ENCODE results near the gene CNOT1.
"Not testable (repeated sequence)": the region's sequence is repeated elsewhere in the genome, so short reads cannot be mapped to it uniquely, and the experiment has no call there.

CNOT1 gene

GRCh38 chr16:58582133-58582532 is 47.5 kb downstream of the CNOT1 start:
- no peak for DNase-seq (ENCODE audit: low read depth)

GRCh38 chr16:58579587-58579986 is 50.0 kb downstream of the CNOT1 start:
- no peak for DNase-seq (ENCODE audit: low read depth)

- no peak for DNase-seq (ENCODE audit: low read depth)
Measured at GRCh38 chr16:58578642-58579041, 51.0 kb downstream of the CNOT1 start.

GRCh38 chr16:58577141-58577540 is 52.5 kb downstream of the CNOT1 start:
- DNase-seq (ENCODE audit: low read depth): no peak

- no peak for DNase-seq (ENCODE audit: low read depth)
Measured at GRCh38 chr16:58574895-58575294, 54.7 kb downstream of the CNOT1 start.

- not testable (repeated sequence) for DNase-seq (ENCODE audit: low read depth)
Measured at GRCh38 chr16:58565697-58566096, 63.9 kb downstream of the CNOT1 start.

GRCh38 chr16:58563775-58564174 is 65.9 kb downstream of the CNOT1 start:
- DNase-seq (ENCODE audit: low read depth): no peak

GRCh38 chr16:58563235-58563634 is 66.4 kb downstream of the CNOT1 start:
- no peak for DNase-seq (ENCODE audit: low read depth)

GRCh38 chr16:58556678-58557077 is 72.9 kb downstream of the CNOT1 start:
- DNase-seq (ENCODE audit: low read depth): no peak

GRCh38 chr16:58551496-58551895 is 78.1 kb downstream of the CNOT1 start:
- no peak for DNase-seq (ENCODE audit: low read depth)

GRCh38 chr16:58548378-58548777 is 81.2 kb downstream of the CNOT1 start:
- no peak for DNase-seq (ENCODE audit: low read depth)

GRCh38 chr16:58543685-58544084 is 85.9 kb downstream of the CNOT1 start:
- no peak for DNase-seq (ENCODE audit: low read depth)

- no peak for DNase-seq (ENCODE audit: low read depth)
Measured at GRCh38 chr16:58542291-58542690, 87.3 kb downstream of the CNOT1 start.

GRCh38 chr16:58541711-58542110 is 87.9 kb downstream of the CNOT1 start:
- DNase-seq (ENCODE audit: low read depth): no peak

- no peak for DNase-seq (ENCODE audit: low read depth)
Measured at GRCh38 chr16:58537124-58537906, 92.3 kb downstream of the CNOT1 start.

- no peak for DNase-seq (ENCODE audit: low read depth)
Measured at GRCh38 chr16:58536278-58536677, 93.3 kb downstream of the CNOT1 start.

GRCh38 chr16:58535100-58535499 is 94.5 kb downstream of the CNOT1 start:
- DNase-seq (ENCODE audit: low read depth): no peak

- no peak for DNase-seq (ENCODE audit: low read depth)
Measured at GRCh38 chr16:58533751-58534470, 95.7 kb downstream of the CNOT1 start.

- DNase-seq (ENCODE audit: low read depth): no peak
Measured at GRCh38 chr16:58532414-58532813, 97.2 kb downstream of the CNOT1 start.

GRCh38 chr16:58530179-58530578 is 99.4 kb downstream of the CNOT1 start:
- no peak for DNase-seq (ENCODE audit: low read depth)

GRCh38 chr16:58519707-58520106 is 109.9 kb downstream of the CNOT1 start:
- DNase-seq (ENCODE audit: low read depth): no peak

- no peak for DNase-seq (ENCODE audit: low read depth)
Measured at GRCh38 chr16:58518980-58519368, 110.7 kb downstream of the CNOT1 start.
